Mesothelial cell of epicardium (in vitro differentiated cells): Measurements from ENCODE around the gene SMIM5. TPM values are rescaled to one million over a fixed set of nuclear protein-coding genes. Genes with fewer than 3 reads are reported as not detected.

ENCODE experiments used
- DNase-seq, 2 experiments: peaks; one replicate each; pipeline ENCODE4 v3.0.0; 2021; ENCODE audit warnings: low spot score in 2 of 2; ENCODE audit not compliant: unreplicated experiment in 2 of 2
- H3K27ac Mint-ChIP-seq: 2 replicates; pipeline ENCODE4 v1.8.0; 2021; ENCODE audit warnings: mixed read lengths
- H3K27me3 Mint-ChIP-seq: 2 replicates; pipeline ENCODE4 v1.8.0; 2021; ENCODE audit warnings: low read depth, mixed read lengths
- H3K36me3 Mint-ChIP-seq: 2 replicates; pipeline ENCODE4 v1.8.0; 2021; ENCODE audit warnings: mixed read lengths
- H3K4me1 Mint-ChIP-seq: 2 replicates; pipeline ENCODE4 v1.8.0; 2021; ENCODE audit warnings: mixed read lengths
- H3K4me3 Mint-ChIP-seq: 2 replicates; pipeline ENCODE4 v1.8.0; 2021; ENCODE audit warnings: mild to moderate bottlenecking, moderate library complexity, mixed read lengths
- H3K9me3 Mint-ChIP-seq: 2 replicates; pipeline ENCODE4 v1.8.0; 2021; ENCODE audit warnings: mixed read lengths
- CTCF ChIP-seq: fragments of 200-600 bp; sonication (generic); IDR thresholded peaks from one replicate; pipeline ENCODE4 v1.5.0; 2021; ENCODE audit warnings: antibody characterized with exemption; ENCODE audit not compliant: unreplicated experiment
- total RNA-seq: library from RNA; stranded (reverse); gene quantifications from 3 replicates; pipeline ENCODE4 v1.2.1, GENCODE V29; 2021

The SMIM5 gene
- total RNA-seq, 1 donor from 2014 or later, result 1.7 TPM

- no peak for TF ChIP-seq CTCF
- no peaks in the 10 kb centered on the region for H3K9me3 Mint-ChIP-seq
- no peaks in the 10 kb centered on the region for H3K27me3 Mint-ChIP-seq
- H3K4me1 Mint-ChIP-seq, result peaks cover 40% of the 10 kb centered on the region
- peak overlapping the region; percentile 90 for H3K27ac Mint-ChIP-seq
- H3K4me3 Mint-ChIP-seq, result no peak overlapping the region
- DNase-seq, result no peak
- H3K36me3 Mint-ChIP-seq, result no peaks in the 10 kb centered on the region
Measured at GRCh38 chr17:75642182-75642783, 9.0 kb downstream of the SMIM5 start.

GRCh38 chr17:75642784-75643642 is 9.8 kb downstream of the SMIM5 start:
- peak overlapping the region; percentile 90 for H3K27ac Mint-ChIP-seq
- H3K36me3 Mint-ChIP-seq, result peaks cover 5% of the 10 kb centered on the region
- peaks cover 40% of the 10 kb centered on the region for H3K4me1 Mint-ChIP-seq
- no peak for TF ChIP-seq CTCF
- H3K9me3 Mint-ChIP-seq, result no peaks in the 10 kb centered on the region
- no peaks in the 10 kb centered on the region for H3K27me3 Mint-ChIP-seq
- no peak overlapping the region for H3K4me3 Mint-ChIP-seq
- DNase-seq, result no peak

- H3K4me3 Mint-ChIP-seq, result no peak overlapping the region
- DNase-seq, result no peak
- no peak for TF ChIP-seq CTCF
- peaks cover 7% of the 10 kb centered on the region for H3K36me3 Mint-ChIP-seq
- H3K27me3 Mint-ChIP-seq, result no peaks in the 10 kb centered on the region
- peak overlapping the region; percentile 90 for H3K27ac Mint-ChIP-seq
- H3K4me1 Mint-ChIP-seq, result peaks cover 40% of the 10 kb centered on the region
- H3K9me3 Mint-ChIP-seq, result no peaks in the 10 kb centered on the region
Measured at GRCh38 chr17:75643643-75644017, 10.4 kb downstream of the SMIM5 start.

GRCh38 chr17:75645501-75645888 is 12.3 kb downstream of the SMIM5 start:
- no peak for DNase-seq
- Mint-ChIP-seq H3K4me1 (peaks cover 34% of the 10 kb centered on the region), H3K36me3 (peaks cover 18% of the 10 kb centered on the region), H3K4me3 (no peak overlapping the region), H3K27me3 (no peaks in the 10 kb centered on the region), H3K9me3 (no peaks in the 10 kb centered on the region), H3K27ac (peak overlapping the region; percentile 96)
- no peak for TF ChIP-seq CTCF

- TF ChIP-seq CTCF, result no peak
- H3K27ac Mint-ChIP-seq, result peak overlapping the region; percentile 96
- H3K4me3 Mint-ChIP-seq, result no peak overlapping the region
- peaks cover 34% of the 10 kb centered on the region for H3K4me1 Mint-ChIP-seq
- peaks cover 18% of the 10 kb centered on the region for H3K36me3 Mint-ChIP-seq
- H3K27me3 Mint-ChIP-seq, result no peaks in the 10 kb centered on the region
- no peaks in the 10 kb centered on the region for H3K9me3 Mint-ChIP-seq
- no peak for DNase-seq
Measured at GRCh38 chr17:75645889-75646637, 12.8 kb downstream of the SMIM5 start.
